Activated T-cell treated with anti-CD3 and anti-CD28 coated beads, Interleukin-2, amount 50 U/mL, for 72 hours (primary cell): ENCODE measurements around the gene ADCY1. TPM values are rescaled to one million over a fixed set of nuclear protein-coding genes. Genes with fewer than 3 reads are reported as not detected.

ENCODE experiments used
- ATAC-seq, 2 donors: fragments of 150-1000 bp; cut with Tn5 transposase; replicated peaks in 1 of 2; 2 replicates each; pipeline ENCODE4 v1.10.0; 2021; ENCODE audit warnings: moderate library complexity in 2 of 2, mild to moderate bottlenecking in 1 of 2
- DNase-seq, 2 donors: peaks; one replicate each; pipeline ENCODE4 v3.0.0; 2021 to 2022; ENCODE audit warnings: mixed read lengths in 1 of 2
- H3K27ac Mint-ChIP-seq: one replicate; pipeline ENCODE4 v1.8.0; 2022; ENCODE audit warnings: mild to moderate bottlenecking, moderate library complexity, mixed read lengths
- H3K27me3 Mint-ChIP-seq: one replicate; pipeline ENCODE4 v1.8.0; 2022; ENCODE audit warnings: low read depth, mixed read lengths
- H3K36me3 Mint-ChIP-seq, 2 donors: one replicate each; pipeline ENCODE4 v1.8.0; 2022; ENCODE audit warnings: mixed read lengths in 2 of 2, mild to moderate bottlenecking in 1 of 2; ENCODE audit not compliant: insufficient read depth in 2 of 2
- H3K4me1 Mint-ChIP-seq: one replicate; pipeline ENCODE4 v1.8.0; 2022; ENCODE audit warnings: low read depth, mixed read lengths
- H3K4me3 Mint-ChIP-seq, 2 donors: one replicate each; pipeline ENCODE4 v1.8.0; 2022; ENCODE audit warnings: mild to moderate bottlenecking in 2 of 2, mixed read lengths in 2 of 2, moderate library complexity in 2 of 2
- H3K9me3 Mint-ChIP-seq, 2 donors: one replicate each; pipeline ENCODE4 v1.8.0; 2022; ENCODE audit warnings: mixed read lengths in 2 of 2
- total RNA-seq, 2 donors: library from RNA; stranded (reverse); gene quantifications; one replicate each; pipeline ENCODE4 v1.2.3, GENCODE V29; 2022

Gene ADCY1
- total RNA-seq, 2 donors from 2014 or later, result 52.3 to 58.9 TPM

DNA sequence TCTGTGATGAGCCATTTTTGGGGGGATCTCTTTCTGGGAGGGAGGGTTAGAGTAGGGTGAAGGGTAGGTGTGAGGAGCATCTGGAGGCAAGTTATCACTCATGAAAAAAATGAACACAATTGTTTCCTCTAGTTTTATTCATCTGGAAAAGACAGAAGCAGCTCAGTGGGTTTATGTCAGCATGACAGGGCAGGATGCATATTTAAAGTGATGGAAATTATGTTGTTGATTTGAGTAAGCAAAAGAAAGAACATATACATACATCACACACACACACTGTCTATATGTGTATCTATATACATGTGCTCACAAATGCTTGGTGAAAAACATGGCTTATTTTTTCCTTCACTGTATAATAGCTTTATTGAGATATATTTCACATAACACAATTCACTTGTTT is 114.2 kb downstream of the ADCY1 start:
- ATAC-seq (no peak), DNase-seq (no peak)
- H3K27me3 Mint-ChIP-seq, result no peaks in the 10 kb centered on the region
- H3K4me3 Mint-ChIP-seq, result no peak overlapping the region
- no peak overlapping the region for H3K27ac Mint-ChIP-seq
- no peaks in the 10 kb centered on the region for H3K36me3 Mint-ChIP-seq
- H3K4me1 Mint-ChIP-seq, result no peaks in the 10 kb centered on the region
- no peaks in the 10 kb centered on the region for H3K9me3 Mint-ChIP-seq

DNA sequence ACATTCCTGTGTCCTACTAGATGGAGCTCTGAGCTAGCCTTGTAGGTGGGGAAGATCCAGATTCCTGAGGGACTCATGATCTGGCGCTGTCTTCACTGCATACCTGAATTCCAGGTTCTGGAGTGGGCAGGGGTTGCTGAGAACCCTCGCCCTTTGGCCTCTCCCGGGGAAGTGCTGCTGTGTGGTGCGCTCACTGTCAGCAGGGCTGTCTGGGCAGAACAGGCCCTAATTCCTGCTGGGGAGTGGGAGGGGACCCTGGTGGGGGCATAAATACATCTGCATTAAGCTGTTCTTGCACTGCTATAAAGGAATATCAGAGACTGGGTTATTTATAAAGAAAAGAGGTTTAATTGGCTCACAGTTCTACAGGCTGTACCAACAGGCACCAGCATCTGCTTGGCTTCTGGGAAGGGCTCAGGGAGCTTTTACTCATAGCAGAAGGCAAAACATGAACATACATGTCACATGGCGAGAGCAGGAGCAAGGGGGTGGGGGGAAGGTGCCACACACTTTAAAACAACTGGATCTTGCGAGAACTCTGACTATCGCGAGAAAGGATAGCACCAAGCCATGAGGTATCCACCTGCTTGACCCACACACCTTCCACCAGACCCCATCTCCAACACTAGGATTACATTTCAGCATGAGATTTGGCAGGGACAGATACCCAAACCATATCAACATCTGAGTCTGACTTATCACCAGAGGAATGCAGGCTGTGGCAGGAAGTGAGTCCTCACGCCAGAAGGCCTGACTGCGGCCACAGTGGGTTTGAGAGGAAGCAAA is 115.0 kb downstream of the ADCY1 start:
- Mint-ChIP-seq H3K27ac (no peak overlapping the region), H3K27me3 (no peaks in the 10 kb centered on the region), H3K36me3 (no peaks in the 10 kb centered on the region), H3K4me3 (no peak overlapping the region), H3K4me1 (no peaks in the 10 kb centered on the region), H3K9me3 (no peaks in the 10 kb centered on the region)
- DNase-seq, result no peak
- ATAC-seq, result peak in 1 of 2 donors; percentile 28

DNA sequence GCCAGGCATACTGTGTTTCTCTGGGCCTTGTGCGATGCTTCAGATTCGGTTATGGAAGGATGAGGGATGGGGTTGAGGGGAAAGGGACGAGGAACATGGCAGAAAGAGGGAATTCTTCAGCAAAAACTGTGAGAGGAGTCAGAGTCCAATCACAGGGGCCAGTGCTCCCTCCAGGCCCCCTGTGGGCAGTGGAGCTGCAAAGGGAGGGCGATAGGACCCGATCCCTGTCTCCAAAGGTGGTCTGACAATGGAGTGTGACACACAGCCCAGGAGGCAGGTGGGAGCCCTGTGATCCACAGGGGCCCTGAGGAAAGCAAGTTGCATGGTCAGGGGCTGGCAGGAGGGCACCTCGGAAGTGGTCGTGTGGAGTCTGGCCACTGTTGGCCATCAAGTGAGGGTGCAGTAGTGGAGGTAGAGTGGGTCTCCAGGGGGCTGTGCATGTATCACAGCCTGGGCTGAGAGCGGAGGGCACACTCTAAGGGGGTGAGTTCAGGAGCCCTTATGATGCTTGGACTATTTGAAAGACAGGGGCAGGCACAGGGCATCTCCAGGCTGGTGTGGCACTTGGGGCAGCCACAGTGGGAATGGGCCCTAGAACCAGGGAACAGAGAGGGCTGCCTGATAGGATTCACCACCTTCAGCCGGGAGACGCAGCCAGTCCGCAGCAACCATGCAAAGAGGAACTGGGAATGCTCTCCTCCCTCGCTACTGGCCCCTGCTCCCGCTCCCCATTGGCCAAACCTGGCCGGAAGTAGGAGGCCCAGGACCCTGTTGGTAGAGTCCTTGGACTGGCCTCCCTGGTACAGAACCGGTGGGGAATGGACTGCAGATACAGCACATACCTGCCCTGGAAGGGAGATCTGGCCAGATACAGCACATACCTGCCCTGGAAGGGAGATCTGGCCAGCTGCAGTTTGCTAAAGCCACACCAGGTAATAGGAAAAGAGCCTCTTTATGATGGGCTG is 115.9 kb downstream of the ADCY1 start:
- H3K27ac Mint-ChIP-seq, result no peak overlapping the region
- H3K9me3 Mint-ChIP-seq, result no peaks in the 10 kb centered on the region
- DNase-seq, result no peak
- no peaks in the 10 kb centered on the region for H3K4me1 Mint-ChIP-seq
- no peaks in the 10 kb centered on the region for H3K27me3 Mint-ChIP-seq
- no peaks in the 10 kb centered on the region for H3K36me3 Mint-ChIP-seq
- no peak overlapping the region for H3K4me3 Mint-ChIP-seq
- no peak for ATAC-seq

DNA sequence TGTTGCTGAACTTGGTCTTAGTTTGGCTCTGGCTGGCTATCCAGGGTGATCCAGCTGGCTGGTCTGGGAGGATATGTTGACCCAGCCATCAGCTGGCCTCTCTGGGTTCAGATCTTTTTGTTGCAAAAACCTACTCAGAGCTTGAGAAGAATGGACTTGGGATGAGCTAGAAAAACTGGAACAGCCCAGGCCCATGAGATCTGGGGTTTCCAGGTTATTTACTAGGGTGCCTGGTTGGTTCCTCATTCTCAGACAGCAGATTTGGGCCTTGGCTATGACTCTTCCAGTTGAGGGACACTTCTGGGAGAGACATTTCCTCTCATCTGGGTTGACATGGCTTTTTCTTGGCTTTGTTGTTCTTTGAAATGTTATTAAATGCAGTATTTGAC is 116.6 kb downstream of the ADCY1 start:
- H3K27me3 Mint-ChIP-seq, result no peaks in the 10 kb centered on the region
- no peaks in the 10 kb centered on the region for H3K9me3 Mint-ChIP-seq
- DNase-seq (no peak), ATAC-seq (no peak)
- no peaks in the 10 kb centered on the region for H3K4me1 Mint-ChIP-seq
- no peak overlapping the region for H3K27ac Mint-ChIP-seq
- no peak overlapping the region for H3K4me3 Mint-ChIP-seq
- H3K36me3 Mint-ChIP-seq, result no peaks in the 10 kb centered on the region

DNA sequence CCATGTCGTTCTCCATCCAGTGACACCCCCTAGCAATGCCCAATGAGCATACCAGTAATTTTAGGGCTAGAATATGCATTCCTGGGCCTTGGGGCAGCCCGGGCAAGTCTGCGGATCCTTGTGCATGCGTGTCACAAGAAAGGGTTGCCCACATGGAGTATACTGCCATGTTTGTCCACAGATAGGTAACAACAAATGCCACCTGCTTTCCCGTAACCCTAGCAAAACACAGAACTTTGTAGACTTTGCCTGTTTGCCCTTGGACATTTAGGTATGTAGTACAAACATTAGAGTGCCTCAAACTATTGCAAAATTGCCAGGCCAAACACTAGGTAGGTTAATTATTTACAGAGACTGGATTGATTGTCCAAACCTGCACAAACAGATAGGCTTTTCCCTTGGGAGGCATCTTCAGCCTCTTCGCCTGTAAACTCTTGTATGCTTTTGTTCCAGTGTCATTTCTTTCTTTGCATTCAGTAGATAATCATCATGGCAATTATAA is 117.0 kb downstream of the ADCY1 start:
- ATAC-seq (no peak), DNase-seq (no peak)
- H3K27ac Mint-ChIP-seq, result no peak overlapping the region
- no peaks in the 10 kb centered on the region for H3K9me3 Mint-ChIP-seq
- no peak overlapping the region for H3K4me3 Mint-ChIP-seq
- no peaks in the 10 kb centered on the region for H3K27me3 Mint-ChIP-seq
- no peaks in the 10 kb centered on the region for H3K4me1 Mint-ChIP-seq
- no peaks in the 10 kb centered on the region for H3K36me3 Mint-ChIP-seq

DNA sequence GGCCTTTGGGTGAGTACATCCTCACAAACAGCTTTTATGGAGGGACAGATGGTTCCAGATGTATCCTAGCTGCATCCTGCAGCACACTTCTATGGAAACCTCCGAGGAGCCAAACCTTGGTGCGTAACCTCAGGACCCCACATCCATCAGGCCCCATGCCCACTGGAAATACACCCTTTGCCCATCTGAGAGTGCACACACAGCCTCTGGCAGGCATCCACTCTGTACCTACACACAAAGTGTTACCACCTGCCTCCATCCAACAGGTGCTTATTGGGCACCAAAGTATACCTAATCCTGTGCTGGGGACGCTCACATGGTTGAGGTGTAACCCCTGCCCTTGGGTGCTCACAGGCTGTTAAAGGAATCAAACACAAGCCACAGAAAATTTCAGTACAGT is 117.9 kb downstream of the ADCY1 start:
- H3K4me3 Mint-ChIP-seq, result no peak overlapping the region
- DNase-seq (no peak), ATAC-seq (no peak)
- no peaks in the 10 kb centered on the region for H3K4me1 Mint-ChIP-seq
- no peaks in the 10 kb centered on the region for H3K9me3 Mint-ChIP-seq
- H3K27ac Mint-ChIP-seq, result no peak overlapping the region
- H3K27me3 Mint-ChIP-seq, result no peaks in the 10 kb centered on the region
- H3K36me3 Mint-ChIP-seq, result no peaks in the 10 kb centered on the region

DNA sequence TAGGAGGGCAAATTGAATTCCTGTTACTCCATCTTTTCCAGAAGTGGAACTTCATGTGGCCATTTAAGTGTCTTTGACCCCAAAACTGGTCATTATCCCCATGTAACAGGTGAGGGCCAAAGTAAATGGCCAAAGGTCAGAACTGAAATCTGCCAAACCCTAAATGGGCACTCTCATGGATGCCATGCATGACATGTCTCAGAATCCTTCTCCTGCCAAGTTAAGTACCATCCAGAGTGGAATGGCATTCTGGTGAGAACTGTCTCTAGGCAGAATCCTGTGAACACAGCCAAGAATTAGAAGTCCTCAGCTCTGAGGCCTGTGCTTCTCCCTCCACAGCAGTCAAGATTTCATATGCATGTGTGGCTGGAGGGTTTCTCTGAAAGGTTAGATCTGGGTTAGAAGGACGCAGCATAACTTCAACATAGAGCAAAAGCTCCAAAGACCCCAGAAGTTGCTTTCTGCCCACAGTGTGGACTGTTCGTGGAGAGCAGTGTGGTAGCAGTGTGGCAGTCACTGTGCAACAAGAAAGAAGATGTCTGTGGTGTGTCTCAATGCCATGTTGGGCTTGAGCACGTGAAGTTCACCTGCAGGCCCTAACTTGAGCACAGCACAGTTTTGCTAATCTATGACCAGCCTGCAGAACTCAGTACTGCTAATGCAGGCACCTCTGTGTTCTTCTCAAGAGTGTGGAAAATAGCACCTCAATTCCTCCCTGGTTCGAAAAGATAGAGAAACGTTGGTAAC is 121.3 kb downstream of the ADCY1 start:
- no peaks in the 10 kb centered on the region for H3K9me3 Mint-ChIP-seq
- no peaks in the 10 kb centered on the region for H3K36me3 Mint-ChIP-seq
- no peak overlapping the region for H3K4me3 Mint-ChIP-seq
- peaks cover 4% of the 10 kb centered on the region for H3K4me1 Mint-ChIP-seq
- H3K27ac Mint-ChIP-seq, result no peak overlapping the region
- no peaks in the 10 kb centered on the region for H3K27me3 Mint-ChIP-seq
- ATAC-seq (no peak), DNase-seq (no peak)

DNA sequence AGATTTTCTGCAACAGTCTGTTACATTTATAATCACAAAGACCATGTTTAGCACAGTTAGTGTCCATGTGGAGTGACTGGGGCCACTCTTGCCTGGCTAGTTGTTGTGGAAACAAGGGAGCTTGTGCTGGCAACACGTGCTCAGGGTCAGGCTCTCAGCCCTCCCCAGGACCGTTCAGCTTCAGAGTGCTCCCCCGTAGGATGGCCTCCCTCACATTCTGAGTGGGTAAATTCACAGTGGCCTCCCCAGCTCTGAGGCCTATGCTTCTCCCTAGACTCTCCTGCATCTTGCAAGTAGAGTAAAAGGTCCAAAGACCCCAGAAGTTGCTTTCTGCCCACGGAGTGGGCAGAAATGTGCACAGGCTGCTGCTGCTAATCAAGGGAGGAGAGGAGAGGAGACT is 122.3 kb downstream of the ADCY1 start:
- no peak overlapping the region for H3K4me3 Mint-ChIP-seq
- H3K36me3 Mint-ChIP-seq, result no peaks in the 10 kb centered on the region
- ATAC-seq, result no peak
- no peaks in the 10 kb centered on the region for H3K27me3 Mint-ChIP-seq
- H3K27ac Mint-ChIP-seq, result no peak overlapping the region
- H3K4me1 Mint-ChIP-seq, result peaks cover 4% of the 10 kb centered on the region
- no peak for DNase-seq
- no peaks in the 10 kb centered on the region for H3K9me3 Mint-ChIP-seq

DNA sequence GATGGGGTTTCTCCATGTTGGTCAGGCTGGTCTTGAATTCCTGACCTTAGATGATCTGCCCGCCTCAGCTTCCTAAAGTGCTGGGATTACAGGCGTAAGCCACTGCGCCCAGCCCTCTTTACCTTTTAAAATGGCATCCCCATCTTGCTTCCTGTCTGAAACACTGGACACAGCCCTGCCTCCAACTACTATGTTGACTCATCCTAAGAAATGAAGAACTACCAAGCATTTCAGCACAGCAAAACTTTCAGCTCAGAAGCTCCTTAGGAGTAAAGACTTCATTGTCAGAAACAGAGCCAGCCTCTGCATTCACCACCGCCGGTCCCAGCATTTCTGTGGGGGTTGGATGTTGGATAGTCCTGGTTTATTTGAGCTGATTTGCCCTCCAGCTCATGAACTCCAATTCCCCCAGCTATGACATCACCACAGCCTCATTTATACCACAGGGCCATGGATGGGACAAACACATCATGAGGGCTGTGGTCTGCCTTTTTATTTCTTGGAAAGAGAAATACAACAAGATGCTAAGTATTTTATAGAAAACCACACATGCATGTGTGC is 123.5 kb downstream of the ADCY1 start:
- Mint-ChIP-seq H3K36me3 (no peaks in the 10 kb centered on the region), H3K4me1 (peaks cover 4% of the 10 kb centered on the region), H3K4me3 (no peak overlapping the region), H3K27me3 (no peaks in the 10 kb centered on the region), H3K27ac (no peak overlapping the region), H3K9me3 (no peaks in the 10 kb centered on the region)
- ATAC-seq, result no peak
- no peak for DNase-seq

DNA sequence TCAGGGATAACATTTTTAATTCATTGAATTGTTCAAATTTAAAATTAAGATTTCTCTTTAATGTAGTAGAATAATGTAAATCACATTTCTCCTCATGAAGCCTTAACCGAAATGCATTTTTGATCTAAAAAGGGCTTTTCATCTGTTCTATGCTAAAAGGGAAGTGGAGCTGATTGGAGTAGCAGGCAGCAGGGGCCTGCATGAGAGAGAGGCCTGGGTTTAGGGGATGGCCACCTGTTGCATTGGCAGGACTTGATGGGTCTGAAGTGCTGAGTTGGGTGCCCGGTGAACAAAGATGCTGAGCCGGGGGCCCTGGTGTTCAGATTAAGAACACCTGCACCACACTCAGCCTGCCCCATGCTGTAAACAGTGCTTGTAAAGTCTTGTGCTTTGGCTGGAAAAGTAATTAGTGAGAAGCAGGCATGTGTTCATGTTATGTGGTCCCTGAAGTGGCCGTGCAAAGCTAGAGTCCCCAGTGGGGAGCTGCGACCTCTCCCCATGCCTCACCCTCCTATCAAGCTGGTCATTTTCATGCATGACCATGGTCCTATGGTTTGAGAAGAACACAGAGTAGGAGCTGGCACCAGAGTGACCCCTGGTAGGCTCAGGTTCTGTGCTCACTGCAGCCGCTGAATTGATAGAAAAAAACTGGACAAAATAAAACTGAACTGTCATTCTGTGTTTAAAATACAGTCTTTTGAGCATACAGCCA is 124.3 kb downstream of the ADCY1 start:
- Mint-ChIP-seq H3K4me1 (peaks cover 4% of the 10 kb centered on the region), H3K27ac (no peak overlapping the region), H3K36me3 (no peaks in the 10 kb centered on the region), H3K27me3 (peaks cover 7% of the 10 kb centered on the region), H3K4me3 (no peak overlapping the region), H3K9me3 (no peaks in the 10 kb centered on the region)
- ATAC-seq (no peak), DNase-seq (no peak)

DNA sequence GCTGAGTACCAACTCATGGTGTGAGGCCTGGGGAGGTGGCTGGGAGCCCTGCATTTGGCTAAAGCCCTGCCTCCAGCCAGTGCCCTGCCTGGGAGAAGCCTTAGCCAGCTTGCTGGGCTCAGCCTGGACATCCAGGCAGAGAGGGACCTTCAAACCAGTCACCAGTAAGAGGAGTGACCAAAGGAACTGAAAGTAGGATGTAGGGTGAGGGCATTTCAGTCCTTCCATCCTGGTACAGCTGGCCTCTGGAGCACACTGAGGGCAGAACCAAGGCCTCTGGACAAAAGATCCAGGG is 124.8 kb downstream of the ADCY1 start:
- H3K27me3 Mint-ChIP-seq, result peaks cover 8% of the 10 kb centered on the region
- H3K4me1 Mint-ChIP-seq, result peaks cover 4% of the 10 kb centered on the region
- no peak overlapping the region for H3K4me3 Mint-ChIP-seq
- ATAC-seq (no peak), DNase-seq (no peak)
- no peak overlapping the region for H3K27ac Mint-ChIP-seq
- no peaks in the 10 kb centered on the region for H3K36me3 Mint-ChIP-seq
- H3K9me3 Mint-ChIP-seq, result no peaks in the 10 kb centered on the region

DNA sequence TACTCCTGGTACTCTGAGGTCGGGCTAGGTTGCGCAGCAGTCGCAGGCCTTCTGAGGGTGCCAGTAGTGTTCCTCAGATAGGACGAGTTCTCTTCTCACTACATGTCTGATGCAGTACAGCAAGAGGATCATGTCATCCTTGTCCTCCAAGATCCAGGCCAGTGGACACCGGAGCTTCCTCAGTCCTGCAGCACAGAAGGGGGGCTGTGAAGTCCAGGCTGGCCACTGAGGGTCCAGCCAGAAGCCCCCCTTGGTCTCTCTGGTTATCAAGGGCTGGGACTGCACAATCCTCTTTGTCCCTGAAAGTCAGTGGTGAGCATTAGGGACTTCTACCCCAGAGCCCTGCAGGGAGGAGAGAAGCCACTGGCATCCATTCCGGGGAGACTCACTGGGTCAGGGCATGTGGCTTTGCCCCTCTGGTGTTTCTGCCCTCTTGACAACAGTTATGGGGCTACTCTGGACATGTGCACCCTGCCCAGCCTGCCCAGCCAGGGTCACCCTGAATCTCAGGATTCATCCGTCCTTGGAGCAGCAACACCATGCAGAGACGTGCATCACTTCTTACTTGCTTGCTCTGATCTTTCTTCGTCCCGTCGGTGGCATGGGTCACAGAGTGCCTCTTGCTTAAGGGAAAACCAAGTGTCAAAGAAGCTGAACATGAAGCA is 125.7 kb downstream of the ADCY1 start:
- no peak overlapping the region for H3K27ac Mint-ChIP-seq
- H3K9me3 Mint-ChIP-seq, result no peaks in the 10 kb centered on the region
- DNase-seq (no peak), ATAC-seq (no peak)
- H3K36me3 Mint-ChIP-seq, result no peaks in the 10 kb centered on the region
- peaks cover 8% of the 10 kb centered on the region for H3K27me3 Mint-ChIP-seq
- H3K4me1 Mint-ChIP-seq, result peaks cover 4% of the 10 kb centered on the region
- H3K4me3 Mint-ChIP-seq, result no peak overlapping the region
